HG03135 (cell line): Measurements from ENCODE around the gene RFX7.

Source experiments
- ATAC-seq: cut with Tn5 transposase; IDR thresholded peaks from one replicate; pipeline ENCODE4 v1.9.1; 2021; ENCODE audit warnings: mild to moderate bottlenecking, moderate library complexity; ENCODE audit not compliant: unreplicated experiment

Gene RFX7

GRCh38 chr15:56148064-56148463 is 95.6 kb downstream of the RFX7 start:
- no peak for ATAC-seq

- ATAC-seq = no peak
Measured at GRCh38 chr15:56146756-56147155, 96.9 kb downstream of the RFX7 start.

- ATAC-seq = no peak
Measured at GRCh38 chr15:56128081-56128480, 115.6 kb downstream of the RFX7 start.

GRCh38 chr15:56126409-56126808 is 117.3 kb downstream of the RFX7 start:
- no peak for ATAC-seq

GRCh38 chr15:56124391-56124790 is 119.3 kb downstream of the RFX7 start:
- no peak for ATAC-seq

GRCh38 chr15:56105855-56106254 is 137.8 kb downstream of the RFX7 start:
- no peak for ATAC-seq

- no peak for ATAC-seq
Measured at GRCh38 chr15:56102441-56102840, 141.2 kb downstream of the RFX7 start.

GRCh38 chr15:56099311-56099710 is 144.4 kb downstream of the RFX7 start:
- ATAC-seq = no peak

GRCh38 chr15:56098195-56098863 is 145.3 kb downstream of the RFX7 start:
- ATAC-seq = no peak

GRCh38 chr15:56095406-56095805 is 148.3 kb downstream of the RFX7 start:
- ATAC-seq = no peak

GRCh38 chr15:56094171-56094570 is 149.5 kb downstream of the RFX7 start:
- no peak for ATAC-seq

GRCh38 chr15:56088389-56088788 is 155.3 kb downstream of the RFX7 start:
- ATAC-seq = no peak

- ATAC-seq = no peak
Measured at GRCh38 chr15:56086566-56086965, 157.1 kb downstream of the RFX7 start.

- no peak for ATAC-seq
Measured at GRCh38 chr15:56082263-56082761, 161.4 kb downstream of the RFX7 start.

- no peak for ATAC-seq
Measured at GRCh38 chr15:56077081-56077480, 166.6 kb downstream of the RFX7 start.

- ATAC-seq = no peak
Measured at GRCh38 chr15:56076640-56077039, 167.0 kb downstream of the RFX7 start.

- no peak for ATAC-seq
Measured at GRCh38 chr15:56074481-56075265, 169.0 kb downstream of the RFX7 start.

GRCh38 chr15:56064152-56064551 is 179.5 kb downstream of the RFX7 start:
- no peak for ATAC-seq

- ATAC-seq = no peak
Measured at GRCh38 chr15:56059716-56060115, 184.0 kb downstream of the RFX7 start.

GRCh38 chr15:56058986-56059385 is 184.7 kb downstream of the RFX7 start:
- no peak for ATAC-seq

- no peak for ATAC-seq
Measured at GRCh38 chr15:56056626-56057025, 187.1 kb downstream of the RFX7 start.

GRCh38 chr15:56053046-56053400 is 190.7 kb downstream of the RFX7 start:
- ATAC-seq = no peak
